Thyroid gland (tissue), 4 donors: ENCODE data around the gene ABCA2. TPM values are rescaled to one million over a fixed set of nuclear protein-coding genes. Genes with fewer than 3 reads are reported as not detected.

Experiments
- DNase-seq, 2 donors: peaks; one replicate each; pipeline ENCODE4 v3.0.0-alpha.2; 2019
- H3K27ac ChIP-seq, 3 donors: fragments of 200-600 bp; sonication (generic); 1 replicate in 2 of 3; 2 replicates in 1 of 3; pipeline ENCODE4 v1.5.1; 2016 to 2019; ENCODE audit warnings: mild to moderate bottlenecking in 1 of 3, moderate library complexity in 1 of 3
- H3K27me3 ChIP-seq: fragments of 200-600 bp; sonication (generic); one replicate; pipeline ENCODE4 v1.5.1; 2019
- H3K36me3 ChIP-seq, 2 donors: fragments of 200-600 bp; sonication (generic); one replicate each; pipeline ENCODE4 v1.5.1; 2016 to 2019
- H3K4me1 ChIP-seq, 2 donors: fragments of 200-600 bp; sonication (generic); one replicate each; pipeline ENCODE4 v1.5.1; 2017 to 2019
- H3K4me3 ChIP-seq, 3 donors: fragments of 200-600 bp; sonication (generic); replicated peaks in 1 of 3; 1 replicate in 2 of 3; 2 replicates in 1 of 3; pipeline ENCODE4 v1.5.1; 2016; ENCODE audit warnings: mild to moderate bottlenecking in 1 of 3
- H3K9me3 ChIP-seq: fragments of 200-600 bp; sonication (generic); one replicate; pipeline ENCODE4 v1.5.1; 2017
- CTCF ChIP-seq, 6 experiments: fragments of 200-600 bp in 3 of 6; fragments of 450-650 bp in 3 of 6; sonication (generic) in 3 of 6; IDR thresholded peaks; one replicate each; pipeline ENCODE4 v1.5.1; 2016 to 2019; ENCODE audit warnings: antibody characterized with exemption in 6 of 6, mild to moderate bottlenecking in 2 of 6, inconsistent platforms in 1 of 6, moderate library complexity in 1 of 6
- POLR2A ChIP-seq, 2 donors: fragments of 450-650 bp; IDR thresholded peaks; one replicate each; pipeline ENCODE4 v1.6.1; 2017; ENCODE audit warnings: antibody characterized with exemption in 2 of 2, mild to moderate bottlenecking in 2 of 2, moderate library complexity in 1 of 2
- WGBS, 2 donors: methylation state at CpG; one replicate each; pipeline ENCODE4 v1.1.5; 2017; 5-methylcytosine and 5-hydroxymethylcytosine counted together
- intact Hi-C: fragments of 100-400 bp; cut with DNase I; formaldehyde crosslinking; loops from one replicate; pipeline ENCODE4 v1.15.1; 2023
- total RNA-seq, 4 donors: library from RNA; depleted of rRNA; stranded (reverse); fragments of >200 nt; gene quantifications; one replicate each; pipeline ENCODE4 v1.2.3, GENCODE V29; 2016

ABCA2 gene
- total RNA-seq, 4 donors from 2014 or later = 36.8 to 59.7 (median 50.2) TPM

DNA sequence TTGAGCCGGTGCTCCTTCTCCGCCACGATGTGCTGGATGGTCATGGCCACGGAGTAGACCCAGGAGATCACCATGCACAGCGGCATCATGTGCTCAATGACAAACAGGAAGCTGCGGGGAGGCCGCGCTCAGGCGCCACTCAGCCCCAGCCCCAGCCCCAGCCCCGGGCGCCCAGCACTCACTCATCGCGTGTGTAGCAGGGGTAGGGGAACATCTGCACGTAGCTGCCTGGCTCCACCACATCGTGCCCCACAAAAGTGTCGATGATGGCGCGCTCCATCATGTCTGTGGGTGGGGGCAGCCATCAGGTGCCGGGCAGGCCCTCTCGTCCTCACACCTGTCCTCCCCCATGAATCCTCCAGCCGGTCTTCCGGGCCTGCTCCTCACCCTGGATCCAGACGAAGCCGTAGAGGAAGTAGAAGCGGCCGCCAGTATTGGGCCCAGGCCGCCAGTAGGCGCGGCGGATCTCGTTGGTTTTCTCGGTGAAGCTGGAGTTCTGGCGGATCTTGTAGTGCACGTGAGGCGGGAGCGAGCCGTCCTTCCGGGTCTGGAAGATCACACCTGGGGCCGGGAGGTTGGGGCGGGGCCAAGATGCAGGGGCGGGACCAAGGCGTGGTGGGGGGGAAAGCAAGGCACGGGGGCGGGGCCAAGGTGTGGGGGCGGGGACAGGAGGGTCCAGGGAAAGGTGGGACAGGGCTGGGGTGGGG, 10.1 kb downstream of the ABCA2 start:
- Histone ChIP-seq H3K9me3 (no peaks in the 10 kb centered on the region), H3K4me3 (no peak overlapping the region), H3K36me3 (peaks cover 34 to 35% of the 10 kb centered on the region in 2 donors), H3K27me3 (no peaks in the 10 kb centered on the region), H3K27ac (no peak overlapping the region), H3K4me1 (no peaks in the 10 kb centered on the region)
- no peak for TF ChIP-seq POLR2A (IDR thresholded peaks at IDR 0.05)
- TF ChIP-seq CTCF (IDR thresholded peaks at IDR 0.05) = no peak
- WGBS, 2 donors = 94% methylated on average over 12 to 26 of the region's 45 CpGs
- DNase-seq = no peak
- intact Hi-C loops = no loop called here

DNA sequence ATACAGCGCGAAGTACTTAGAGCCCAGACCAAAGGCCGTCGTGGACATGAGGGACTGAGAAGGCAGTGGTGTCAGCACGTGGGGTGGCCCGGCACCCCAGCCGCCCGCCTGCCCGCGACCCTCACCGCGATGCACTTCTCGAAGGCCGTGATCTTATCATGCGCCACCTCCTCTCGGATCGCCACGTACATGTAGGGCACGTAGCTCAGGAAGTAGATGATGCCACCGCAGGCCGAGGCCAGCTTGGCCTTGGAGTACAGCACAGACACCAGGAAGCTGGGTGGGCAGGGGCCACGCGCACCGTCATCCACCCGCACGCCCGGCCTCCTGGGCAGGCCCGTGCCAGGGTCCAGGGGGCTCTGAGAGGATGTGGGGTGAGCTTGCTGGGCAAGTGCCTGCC, 11.0 kb downstream of the ABCA2 start:
- no peak for TF ChIP-seq POLR2A (IDR thresholded peaks at IDR 0.05)
- no peak for TF ChIP-seq CTCF (IDR thresholded peaks at IDR 0.05)
- Histone ChIP-seq H3K36me3 (peaks cover 35% of the 10 kb centered on the region in 2 donors), H3K9me3 (no peaks in the 10 kb centered on the region), H3K27ac (no peak overlapping the region), H3K27me3 (no peaks in the 10 kb centered on the region), H3K4me3 (no peak overlapping the region), H3K4me1 (no peaks in the 10 kb centered on the region)
- intact Hi-C loops = no loop called here
- DNase-seq = no peak
- 96 to 100% methylated on average over 4 to 13 of the region's 28 CpGs for WGBS, 2 donors

- H3K4me3 ChIP-seq = no peak overlapping the region
- intact Hi-C loops = no loop called here
- no peaks in the 10 kb centered on the region for H3K27me3 ChIP-seq
- H3K27ac ChIP-seq = no peak overlapping the region
- TF ChIP-seq POLR2A (IDR thresholded peaks at IDR 0.05) = no peak
- TF ChIP-seq CTCF (IDR thresholded peaks at IDR 0.05) = no peak
- 95% methylated on average over 15 of the region's 16 CpGs; no CpG with 5 or more reads in 1 of the 2 donors for WGBS, 2 donors
- H3K36me3 ChIP-seq = peaks cover 35 to 41% of the 10 kb centered on the region in 2 donors
- H3K4me1 ChIP-seq = no peaks in the 10 kb centered on the region
- no peak for DNase-seq
- no peaks in the 10 kb centered on the region for H3K9me3 ChIP-seq
Measured at GRCh38 chr9:137016436-137016835, 11.6 kb downstream of the ABCA2 start.

DNA sequence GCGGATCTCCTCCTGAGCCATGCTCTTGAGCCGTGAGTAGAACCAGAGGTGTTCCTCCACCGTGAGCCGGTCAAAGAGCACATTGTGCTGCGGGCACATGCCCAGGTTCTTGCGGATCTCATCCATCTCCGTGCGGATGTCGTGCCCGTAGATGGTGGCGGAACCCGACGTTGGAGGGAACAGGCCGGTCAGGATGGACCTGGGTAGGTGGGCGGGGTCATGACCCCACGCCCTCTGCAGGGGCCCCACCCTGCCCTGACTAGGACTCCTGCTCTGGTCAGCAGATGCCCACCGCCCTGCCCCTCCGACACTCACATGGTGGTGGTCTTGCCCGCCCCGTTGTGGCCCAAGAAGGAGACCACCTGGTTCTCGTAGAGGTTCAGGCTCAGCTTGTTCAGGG, 12.1 kb downstream of the ABCA2 start:
- TF ChIP-seq POLR2A (IDR thresholded peaks at IDR 0.05) = no peak
- TF ChIP-seq CTCF (IDR thresholded peaks at IDR 0.05) = no peak
- Histone ChIP-seq H3K36me3 (peaks cover 35 to 44% of the 10 kb centered on the region in 2 donors), H3K4me1 (no peaks in the 10 kb centered on the region), H3K9me3 (no peaks in the 10 kb centered on the region), H3K27ac (no peak overlapping the region), H3K27me3 (no peaks in the 10 kb centered on the region), H3K4me3 (no peak overlapping the region)
- intact Hi-C loops = no loop called here
- DNase-seq = no peak
- 98 to 100% methylated on average over 7 to 18 of the region's 21 CpGs for WGBS, 2 donors

- peaks cover 31 to 45% of the 10 kb centered on the region in 2 donors for H3K36me3 ChIP-seq
Measured at GRCh38 chr9:137015540-137015930, 12.5 kb downstream of the ABCA2 start.

More at GRCh38 chr9:137015540-137015930, 12.5 kb downstream of the ABCA2 start:
- DNase-seq = no peak
- no peak overlapping the region for H3K27ac ChIP-seq
- H3K9me3 ChIP-seq = no peaks in the 10 kb centered on the region
- no peaks in the 10 kb centered on the region for H3K27me3 ChIP-seq
- 94 to 96% methylated on average over 18 to 23 of the region's 25 CpGs for WGBS, 2 donors
- H3K4me1 ChIP-seq = no peaks in the 10 kb centered on the region
- TF ChIP-seq POLR2A (IDR thresholded peaks at IDR 0.05) = no peak
- intact Hi-C loops = no loop called here
- no peak overlapping the region for H3K4me3 ChIP-seq
